ENCODE results near the gene COL5A1.

DNA sequence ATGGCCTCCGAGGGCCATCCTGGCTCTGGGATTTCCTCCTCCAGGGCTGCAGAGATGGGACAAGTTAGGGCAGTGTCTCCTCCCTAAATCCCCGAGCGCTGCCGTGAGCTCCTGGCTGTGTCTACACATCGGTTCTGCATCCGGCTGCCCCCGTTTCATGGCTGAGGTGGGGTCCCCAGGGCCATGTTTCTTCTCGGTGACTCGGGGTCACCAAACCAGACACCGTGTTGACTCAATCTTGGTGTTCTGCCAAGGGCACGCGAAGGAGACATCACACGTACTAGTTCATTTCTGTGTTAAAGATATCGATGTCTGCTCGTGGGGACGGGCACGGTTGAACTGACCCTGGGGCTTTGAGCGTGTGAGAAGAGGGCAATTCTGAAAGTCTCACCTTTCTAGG, 60.7 kb downstream of the COL5A1 start:
- TF ChIP-seq, protein P1, sequence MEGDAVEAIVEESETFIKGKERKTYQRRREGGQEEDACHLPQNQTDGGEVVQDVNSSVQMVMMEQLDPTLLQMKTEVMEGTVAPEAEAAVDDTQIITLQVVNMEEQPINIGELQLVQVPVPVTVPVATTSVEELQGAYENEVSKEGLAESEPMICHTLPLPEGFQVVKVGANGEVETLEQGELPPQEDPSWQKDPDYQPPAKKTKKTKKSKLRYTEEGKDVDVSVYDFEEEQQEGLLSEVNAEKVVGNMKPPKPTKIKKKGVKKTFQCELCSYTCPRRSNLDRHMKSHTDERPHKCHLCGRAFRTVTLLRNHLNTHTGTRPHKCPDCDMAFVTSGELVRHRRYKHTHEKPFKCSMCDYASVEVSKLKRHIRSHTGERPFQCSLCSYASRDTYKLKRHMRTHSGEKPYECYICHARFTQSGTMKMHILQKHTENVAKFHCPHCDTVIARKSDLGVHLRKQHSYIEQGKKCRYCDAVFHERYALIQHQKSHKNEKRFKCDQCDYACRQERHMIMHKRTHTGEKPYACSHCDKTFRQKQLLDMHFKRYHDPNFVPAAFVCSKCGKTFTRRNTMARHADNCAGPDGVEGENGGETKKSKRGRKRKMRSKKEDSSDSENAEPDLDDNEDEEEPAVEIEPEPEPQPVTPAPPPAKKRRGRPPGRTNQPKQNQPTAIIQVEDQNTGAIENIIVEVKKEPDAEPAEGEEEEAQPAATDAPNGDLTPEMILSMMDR (conservative IDR thresholded peaks at IDR 0.05), result no peak
- TF ChIP-seq ZFX (IDR thresholded peaks at IDR 0.05), result no peak

Measured in C4-2B (cell line).